Measurements from ENCODE around the gene MAGI1.

- TF ChIP-seq POLR2A (IDR thresholded peaks at IDR 0.05; ENCODE audit: borderline replicate concordance, extremely low read depth, insufficient read depth, insufficient read length) (no peak), REST (IDR thresholded peaks at IDR 0.05; ENCODE audit: low read depth) (no peak), CTCF (IDR thresholded peaks at IDR 0.05 in 2 of 3, conservative IDR thresholded peaks at IDR 0.05 in 1 of 3; ENCODE audit: borderline replicate concordance in 1 of 3, insufficient read depth in 1 of 3, low read depth in 2 of 3, low read length in 2 of 3) (no peak), SP1 (IDR thresholded peaks at IDR 0.05; ENCODE audit: low read depth) (no peak), POLR2AphosphoS5 (IDR thresholded peaks at IDR 0.05; ENCODE audit: low read depth, low read length) (no peak), ELF1 (IDR thresholded peaks at IDR 0.05; ENCODE audit: borderline replicate concordance, low read depth) (no peak), ZBTB33 (IDR thresholded peaks at IDR 0.05; ENCODE audit: extremely low read depth, insufficient replicate concordance, low read length) (no peak), YY1 (IDR thresholded peaks at IDR 0.05; ENCODE audit: extremely low read depth, insufficient replicate concordance, low read depth, low read length) (no peak)
Observed at GRCh38 chr3:65995515-65995914, 43.2 kb downstream of the MAGI1 start.
